ENCODE measurements around the gene ZNF280C. TPM values are rescaled to one million over a fixed set of nuclear protein-coding genes. Genes with fewer than 3 reads are reported as not detected.
"Not testable (repeated sequence)": the region's sequence is repeated elsewhere in the genome, so short reads cannot be mapped to it uniquely, and the experiment has no call there.

ZNF280C gene
- total RNA-seq, 2 donors from 2014 or later: 4.1 to 6.7 TPM

DNA sequence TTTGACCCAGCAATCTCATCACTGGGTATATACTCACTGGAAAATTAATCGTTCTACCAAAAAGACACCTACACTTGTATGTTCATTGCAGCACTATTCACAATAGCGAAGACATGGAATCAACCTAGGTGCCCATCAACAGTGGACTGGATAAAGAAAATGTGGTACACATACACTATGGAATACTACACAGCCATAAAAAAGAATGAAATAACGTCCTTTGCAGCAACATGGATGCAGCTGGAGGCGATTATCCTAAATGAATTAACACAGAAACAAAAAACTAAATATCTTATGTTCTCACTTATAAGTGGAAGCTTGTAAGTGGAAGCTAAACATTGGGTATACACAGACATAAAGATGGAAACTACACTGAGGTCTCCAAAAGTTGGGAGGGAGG, 37.5 kb downstream of the ZNF280C start:
- not testable (repeated sequence) for H3K27me3 Mint-ChIP-seq; H3K9me3 Mint-ChIP-seq; ATAC-seq; DNase-seq (ENCODE audit: low spot score); H3K27ac Mint-ChIP-seq; H3K4me1 Mint-ChIP-seq (ENCODE audit: low read depth in 2 of 2); H3K4me3 Mint-ChIP-seq; H3K36me3 Mint-ChIP-seq

DNA sequence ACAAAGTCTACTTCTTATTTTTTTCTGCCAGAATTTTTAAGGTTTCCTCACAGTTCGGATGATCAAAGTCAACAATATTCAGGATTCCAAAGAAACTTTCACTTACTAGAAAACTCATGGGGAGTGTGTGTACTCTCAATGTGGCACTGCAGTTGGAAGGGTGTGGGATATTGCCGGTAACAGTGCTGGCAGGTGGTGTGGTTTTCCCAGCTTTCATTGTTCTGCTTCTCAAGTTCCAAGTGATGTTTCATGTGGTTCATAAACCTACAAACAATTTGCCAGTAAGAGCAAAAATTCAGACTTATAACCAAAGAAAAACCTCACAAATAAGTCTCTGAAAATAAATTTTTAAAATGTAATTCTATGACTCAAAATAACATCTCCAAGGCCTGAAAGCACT, 39.8 kb downstream of the ZNF280C start:
- DNase-seq (ENCODE audit: low spot score) (no peak), ATAC-seq (no peak)
- no peaks in the 10 kb centered on the region for H3K27me3 Mint-ChIP-seq
- H3K9me3 Mint-ChIP-seq: no peaks in the 10 kb centered on the region
- no peak overlapping the region for H3K27ac Mint-ChIP-seq
- no peak overlapping the region for H3K4me3 Mint-ChIP-seq
- no peaks in the 10 kb centered on the region for H3K36me3 Mint-ChIP-seq
- H3K4me1 Mint-ChIP-seq (ENCODE audit: low read depth in 2 of 2): no peaks in the 10 kb centered on the region

DNA sequence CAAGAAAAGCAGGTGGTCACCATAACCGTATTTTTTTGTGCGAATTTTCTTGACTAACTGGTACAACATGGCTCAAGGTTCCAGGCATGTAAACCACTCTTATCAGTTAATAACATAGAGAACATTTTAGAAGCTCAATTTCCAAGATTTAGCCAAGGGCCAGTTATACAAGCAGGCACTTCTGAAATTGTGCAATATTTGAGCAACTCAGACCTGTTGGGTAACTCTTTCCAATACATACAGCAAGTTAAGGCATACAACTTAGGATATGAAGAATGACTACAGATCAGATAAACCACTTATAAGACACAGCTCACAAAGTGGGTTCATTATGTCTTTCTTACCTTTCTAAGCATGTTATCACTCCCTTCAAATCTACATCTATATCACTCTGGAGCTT, 43.9 kb downstream of the ZNF280C start:
- no peaks in the 10 kb centered on the region for H3K9me3 Mint-ChIP-seq
- peaks cover 0 to 2% of the 10 kb centered on the region in 2 donors for H3K27me3 Mint-ChIP-seq
- no peak overlapping the region for H3K27ac Mint-ChIP-seq
- ATAC-seq: no peak
- H3K36me3 Mint-ChIP-seq: no peaks in the 10 kb centered on the region
- no peaks in the 10 kb centered on the region for H3K4me1 Mint-ChIP-seq (ENCODE audit: low read depth in 2 of 2)
- DNase-seq (ENCODE audit: low spot score): no peak
- H3K4me3 Mint-ChIP-seq: no peak overlapping the region

DNA sequence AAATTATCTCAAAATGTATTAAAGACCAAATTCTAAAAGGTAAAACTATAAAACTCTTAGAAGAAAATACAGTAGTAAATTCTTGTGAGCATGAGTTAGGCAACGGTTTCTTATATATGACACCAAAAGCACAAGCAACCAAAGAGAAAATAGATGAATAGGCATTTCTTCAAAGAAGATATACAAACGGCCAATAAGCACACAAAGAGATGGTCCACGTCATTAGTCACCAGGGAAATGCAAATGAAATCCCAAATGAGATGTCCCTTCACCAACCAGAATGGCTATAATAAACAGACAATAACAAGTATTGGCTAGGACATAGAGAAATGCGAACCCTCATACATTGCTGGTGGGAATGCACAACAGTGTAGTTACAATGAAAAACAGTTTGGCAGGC, 52.4 kb downstream of the ZNF280C start:
- H3K9me3 Mint-ChIP-seq: no peaks in the 10 kb centered on the region
- H3K4me3 Mint-ChIP-seq: no peak overlapping the region
- peaks cover 24% of the 10 kb centered on the region for H3K36me3 Mint-ChIP-seq
- H3K27me3 Mint-ChIP-seq: peaks cover 0 to 11% of the 10 kb centered on the region in 2 donors
- ATAC-seq (no peak), DNase-seq (ENCODE audit: low spot score) (no peak)
- H3K27ac Mint-ChIP-seq: no peak overlapping the region
- peaks cover 2 to 20% of the 10 kb centered on the region in 2 donors for H3K4me1 Mint-ChIP-seq (ENCODE audit: low read depth in 2 of 2)

DNA sequence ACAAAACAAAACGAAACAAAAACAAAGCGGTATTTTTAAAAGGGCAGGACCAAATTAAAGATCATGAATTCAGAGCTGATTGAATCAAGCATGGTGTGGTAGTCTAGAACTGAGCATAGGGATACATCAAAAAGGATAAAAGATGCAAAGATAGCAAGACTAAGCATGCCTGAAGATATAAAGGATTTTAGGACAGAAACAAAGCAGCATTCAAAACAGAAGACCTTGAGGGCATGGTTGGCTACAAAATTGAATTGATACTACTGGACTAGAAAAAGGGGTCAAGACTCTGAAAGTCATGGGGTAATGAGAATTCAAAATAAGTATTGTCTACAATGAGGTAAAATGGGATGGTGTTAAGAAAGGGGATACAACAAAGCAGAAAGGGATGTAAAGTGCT, 55.3 kb downstream of the ZNF280C start:
- peaks cover 0 to 14% of the 10 kb centered on the region in 2 donors for H3K27me3 Mint-ChIP-seq
- H3K4me1 Mint-ChIP-seq (ENCODE audit: low read depth in 2 of 2): peaks cover 2 to 21% of the 10 kb centered on the region in 2 donors
- H3K27ac Mint-ChIP-seq: peak overlapping the region in 1 of 2 donors; percentile 85
- peaks cover 25% of the 10 kb centered on the region for H3K36me3 Mint-ChIP-seq
- no peaks in the 10 kb centered on the region for H3K9me3 Mint-ChIP-seq
- peak overlapping the region; percentile 62 for H3K4me3 Mint-ChIP-seq
- no peak for ATAC-seq
- DNase-seq (ENCODE audit: low spot score): no peak

DNA sequence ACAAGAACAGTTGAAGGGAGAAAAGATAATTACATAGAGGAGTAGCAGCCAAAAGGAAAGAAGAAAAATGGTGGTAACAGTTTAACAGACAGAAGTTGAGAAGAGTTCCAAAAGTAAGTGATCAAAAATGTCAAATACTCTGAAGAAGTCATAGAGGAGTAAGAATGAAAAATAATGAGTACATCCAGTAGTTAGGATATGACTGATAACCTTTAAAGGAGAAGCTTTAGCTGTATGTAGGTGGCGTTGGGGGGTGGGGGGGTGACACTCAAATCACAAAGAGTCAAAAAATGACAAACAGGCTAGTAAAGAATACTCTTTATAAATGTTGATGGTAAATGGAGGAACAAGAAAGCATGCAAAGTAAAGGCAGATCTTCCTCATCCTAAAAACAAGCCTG, 56.3 kb downstream of the ZNF280C start:
- peak overlapping the region in 1 of 2 donors; percentile 85 for H3K27ac Mint-ChIP-seq

DNA sequence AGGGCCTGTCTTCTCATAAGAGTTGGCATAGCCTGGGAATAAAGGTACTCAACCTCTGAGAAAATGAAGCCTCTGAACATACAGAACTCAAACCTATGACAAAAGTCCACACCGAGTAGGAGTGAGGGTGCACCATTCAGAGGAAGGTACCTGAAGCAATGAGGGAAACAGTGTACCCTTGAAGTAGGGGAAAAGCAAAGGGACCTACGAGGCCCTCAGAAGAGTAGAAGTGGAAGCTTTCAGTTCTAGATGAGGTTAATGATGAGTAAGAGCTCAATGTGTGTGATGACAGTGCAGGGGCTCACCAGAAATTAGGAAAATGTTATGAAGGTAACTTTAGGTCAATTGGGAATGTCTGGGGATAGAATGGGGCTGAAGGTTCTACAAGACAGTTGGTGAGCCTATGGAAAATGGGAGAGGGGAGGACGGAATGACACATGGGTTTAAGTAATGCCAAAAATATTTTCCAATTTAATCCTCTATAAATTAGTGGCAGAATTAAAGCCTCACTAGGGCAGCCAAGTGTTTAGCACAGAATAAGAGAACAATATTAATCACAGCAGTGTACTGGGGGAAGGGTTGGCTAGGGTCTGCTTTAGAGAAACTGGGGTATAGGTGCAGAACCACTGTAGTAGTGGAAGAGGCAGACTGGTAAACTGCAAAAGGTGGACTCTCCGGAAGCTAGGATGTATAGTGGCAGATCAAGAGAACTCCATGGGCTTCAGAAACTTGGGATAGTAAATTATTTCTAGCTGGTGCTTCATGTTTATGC, 57.1 kb downstream of the ZNF280C start:
- peak overlapping the region in 1 of 2 donors; percentile 85 for H3K27ac Mint-ChIP-seq

More for the DNA sequence above, 56.3 kb downstream of the ZNF280C start:
- H3K9me3 Mint-ChIP-seq: no peaks in the 10 kb centered on the region
- peak in 1 of 2 donors; percentile 73 for ATAC-seq
- H3K27me3 Mint-ChIP-seq: peaks cover 0 to 14% of the 10 kb centered on the region in 2 donors
- DNase-seq (ENCODE audit: low spot score): no peak
- peaks cover 25% of the 10 kb centered on the region for H3K36me3 Mint-ChIP-seq
- H3K4me1 Mint-ChIP-seq (ENCODE audit: low read depth in 2 of 2): peaks cover 2 to 21% of the 10 kb centered on the region in 2 donors
- H3K4me3 Mint-ChIP-seq: peak overlapping the region; percentile 62

DNA sequence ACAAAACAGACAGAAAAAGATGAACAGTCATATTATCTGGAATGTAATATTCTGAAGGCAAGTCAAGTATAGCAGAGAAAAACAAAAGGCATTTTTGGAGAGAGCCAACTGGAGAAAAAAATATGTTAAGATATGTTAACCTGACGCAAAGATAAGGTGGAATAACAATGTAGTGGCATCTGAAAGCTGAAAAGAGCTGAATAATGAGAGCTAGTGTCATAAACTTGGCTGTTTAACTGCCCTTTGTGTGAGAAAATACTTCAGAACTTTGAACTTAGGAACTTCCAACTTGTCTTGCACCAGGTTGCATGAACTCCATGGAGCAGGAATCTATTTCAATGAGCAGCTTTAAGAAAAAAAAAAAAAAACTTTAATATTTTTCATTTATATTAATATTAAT, 64.1 kb downstream of the ZNF280C start:
- no peaks in the 10 kb centered on the region for H3K9me3 Mint-ChIP-seq
- ATAC-seq (no peak), DNase-seq (ENCODE audit: low spot score) (no peak)
- H3K36me3 Mint-ChIP-seq: peaks cover 6% of the 10 kb centered on the region
- peaks cover 0 to 9% of the 10 kb centered on the region in 2 donors for H3K27me3 Mint-ChIP-seq
- H3K27ac Mint-ChIP-seq: no peak overlapping the region
- H3K4me1 Mint-ChIP-seq (ENCODE audit: low read depth in 2 of 2): no peaks in the 10 kb centered on the region
- H3K4me3 Mint-ChIP-seq: no peak overlapping the region

More for the DNA sequence above, 57.1 kb downstream of the ZNF280C start:
- Mint-ChIP-seq H3K9me3 (no peaks in the 10 kb centered on the region), H3K4me3 (peak overlapping the region; percentile 62), H3K4me1 (ENCODE audit: low read depth in 2 of 2) (peaks cover 2 to 21% of the 10 kb centered on the region in 2 donors), H3K36me3 (peaks cover 25% of the 10 kb centered on the region), H3K27me3 (peaks cover 0 to 14% of the 10 kb centered on the region in 2 donors)
- ATAC-seq (peak in 1 of 2 donors; percentile 60), DNase-seq (ENCODE audit: low spot score) (no peak)

DNA sequence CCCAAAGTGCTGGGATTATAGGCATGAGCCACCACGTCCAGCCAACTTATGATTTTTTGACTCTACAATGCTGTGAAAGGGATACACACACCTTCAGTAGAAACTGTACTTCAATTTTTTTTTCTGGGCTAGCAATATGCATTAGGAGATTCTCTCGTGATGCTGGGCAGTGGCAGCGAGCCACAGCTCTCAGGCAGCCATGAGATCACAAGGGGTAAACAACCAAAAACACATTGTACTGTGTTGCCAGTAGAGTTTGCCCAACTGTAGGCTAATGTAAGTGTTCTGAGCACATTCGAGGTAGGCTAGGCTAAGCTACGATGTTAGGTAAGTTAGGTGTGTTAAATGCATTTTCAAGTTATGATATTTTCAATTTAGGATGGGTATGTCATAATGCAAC, 71.2 kb downstream of the ZNF280C start:
- Mint-ChIP-seq H3K4me1 (ENCODE audit: low read depth in 2 of 2) (peaks cover 0 to under 1% of the 10 kb centered on the region in 2 donors), H3K27ac (no peak overlapping the region), H3K36me3 (no peaks in the 10 kb centered on the region), H3K9me3 (no peaks in the 10 kb centered on the region), H3K4me3 (no peak overlapping the region), H3K27me3 (peaks cover 0 to 14% of the 10 kb centered on the region in 2 donors)
- DNase-seq (ENCODE audit: low spot score): no peak
- ATAC-seq: no peak

DNA sequence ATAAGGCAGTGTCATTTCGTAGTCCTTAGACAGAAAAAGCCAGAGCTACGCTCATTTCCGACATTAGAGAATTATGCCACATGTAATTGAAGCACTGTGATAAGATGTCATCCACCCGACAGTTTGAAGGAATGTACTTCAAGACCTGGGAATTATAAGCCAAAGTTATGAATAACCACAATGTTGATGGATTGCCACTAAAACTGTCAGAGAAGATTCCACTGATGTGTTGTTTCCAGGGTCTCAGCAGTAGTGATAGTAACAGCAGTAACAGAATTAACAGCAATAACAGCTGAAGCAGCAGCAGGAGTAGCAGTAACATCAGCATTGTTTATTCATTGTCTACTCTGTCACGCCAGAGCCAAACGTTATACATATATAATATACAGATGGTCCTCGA, 72.2 kb downstream of the ZNF280C start:
- DNase-seq (ENCODE audit: low spot score) (no peak), ATAC-seq (no peak)
- H3K27ac Mint-ChIP-seq: no peak overlapping the region
- H3K27me3 Mint-ChIP-seq: peaks cover 0 to 16% of the 10 kb centered on the region in 2 donors
- no peaks in the 10 kb centered on the region for H3K36me3 Mint-ChIP-seq
- H3K9me3 Mint-ChIP-seq: no peaks in the 10 kb centered on the region
- H3K4me1 Mint-ChIP-seq (ENCODE audit: low read depth in 2 of 2): peaks cover 0 to 4% of the 10 kb centered on the region in 2 donors
- no peak overlapping the region for H3K4me3 Mint-ChIP-seq

DNA sequence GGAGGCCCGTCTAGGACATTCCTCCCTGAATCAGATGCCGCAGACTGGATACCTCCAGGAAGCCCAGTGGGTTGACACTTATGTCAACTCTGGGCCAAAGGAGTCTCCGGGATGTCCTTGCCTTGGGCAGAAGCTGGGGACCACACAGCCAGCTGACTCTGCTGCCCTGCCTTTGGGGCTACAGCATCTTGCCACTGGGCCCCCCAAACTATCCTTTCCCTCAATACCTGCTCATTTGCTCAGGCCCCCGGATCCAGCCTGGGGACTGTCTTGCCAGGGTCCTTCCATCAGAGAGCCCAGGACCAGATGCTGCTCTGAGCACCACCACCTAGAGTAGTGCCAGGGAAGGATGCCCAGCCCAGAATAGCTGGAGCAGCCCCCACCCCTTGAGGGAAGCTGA, 77.9 kb downstream of the ZNF280C start:
- no peaks in the 10 kb centered on the region for H3K9me3 Mint-ChIP-seq
- ATAC-seq (no peak), DNase-seq (ENCODE audit: low spot score) (no peak)
- no peak overlapping the region for H3K4me3 Mint-ChIP-seq
- peaks cover 0 to 7% of the 10 kb centered on the region in 2 donors for H3K27me3 Mint-ChIP-seq
- no peak overlapping the region for H3K27ac Mint-ChIP-seq
- no peaks in the 10 kb centered on the region for H3K36me3 Mint-ChIP-seq
- H3K4me1 Mint-ChIP-seq (ENCODE audit: low read depth in 2 of 2): peaks cover 0 to 7% of the 10 kb centered on the region in 2 donors

DNA sequence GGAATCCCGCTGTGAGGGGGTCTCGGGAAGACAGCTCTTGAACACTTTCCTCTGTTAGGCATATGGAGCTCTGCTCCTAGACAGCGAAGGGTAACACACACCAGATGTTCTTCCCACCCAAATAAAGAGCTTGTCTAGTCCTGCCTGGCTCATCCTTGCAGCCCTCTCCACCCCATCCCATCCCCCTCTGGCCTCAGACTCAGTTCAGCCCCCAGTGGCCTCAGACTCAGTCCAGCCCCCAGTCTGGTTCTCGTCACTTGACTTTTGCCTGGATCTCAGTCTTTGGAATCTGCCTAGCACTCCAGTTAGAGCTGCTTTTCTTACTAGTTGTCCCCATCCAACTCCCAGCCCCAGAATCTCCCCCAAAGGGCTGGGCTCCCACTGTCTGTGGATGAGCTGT, 82.0 kb downstream of the ZNF280C start:
- DNase-seq (ENCODE audit: low spot score) (no peak), ATAC-seq (no peak)
- Mint-ChIP-seq H3K27me3 (peaks cover 0 to 3% of the 10 kb centered on the region in 2 donors), H3K27ac (peak overlapping the region in 1 of 2 donors; percentile 23), H3K4me1 (ENCODE audit: low read depth in 2 of 2) (peaks cover 10 to 18% of the 10 kb centered on the region in 2 donors), H3K4me3 (no peak overlapping the region), H3K36me3 (no peaks in the 10 kb centered on the region), H3K9me3 (no peaks in the 10 kb centered on the region)

DNA sequence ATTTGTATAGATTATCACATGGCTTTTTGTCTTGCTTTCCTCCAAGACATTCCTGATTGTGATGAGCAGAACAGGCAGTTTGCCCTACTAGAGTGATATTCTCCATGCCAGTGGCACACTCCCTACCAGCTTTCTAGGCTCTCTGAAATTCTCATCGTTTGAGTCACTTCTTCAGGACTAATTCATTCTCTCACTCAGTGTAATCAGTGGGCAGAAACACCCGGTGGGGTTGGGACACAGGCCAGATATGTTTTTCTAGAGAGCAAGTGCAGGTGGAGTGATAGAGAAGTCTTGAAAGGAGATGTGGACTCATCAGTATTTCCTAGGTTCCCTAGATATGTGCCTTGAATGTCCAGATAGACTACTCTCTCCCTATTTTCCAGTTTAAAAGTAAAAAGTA, 83.8 kb downstream of the ZNF280C start:
- no peak overlapping the region for H3K27ac Mint-ChIP-seq

DNA sequence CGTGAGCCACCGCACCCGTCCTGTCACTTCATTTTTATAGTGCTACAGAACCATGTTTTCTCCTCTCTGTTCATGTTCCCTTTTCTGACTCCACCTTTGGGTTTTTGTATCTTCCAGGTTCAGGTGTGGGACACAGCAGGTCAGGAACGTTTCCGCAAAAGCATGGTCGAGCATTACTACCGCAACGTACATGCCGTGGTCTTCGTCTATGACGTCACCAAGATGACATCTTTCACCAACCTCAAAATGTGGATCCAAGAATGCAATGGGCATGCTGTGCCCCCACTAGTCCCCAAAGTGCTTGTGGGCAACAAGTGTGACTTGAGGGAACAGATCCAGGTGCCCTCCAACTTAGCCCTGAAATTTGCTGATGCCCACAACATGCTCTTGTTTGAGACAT, 84.5 kb downstream of the ZNF280C start:
- no peaks in the 10 kb centered on the region for H3K9me3 Mint-ChIP-seq
- peak overlapping the region; percentile 72 to 82 for H3K27ac Mint-ChIP-seq
- H3K4me3 Mint-ChIP-seq: peak overlapping the region; percentile 61
- peaks cover 0 to 8% of the 10 kb centered on the region in 2 donors for H3K27me3 Mint-ChIP-seq
- ATAC-seq (no peak), DNase-seq (ENCODE audit: low spot score) (no peak)
- peaks cover 18 to 26% of the 10 kb centered on the region in 2 donors for H3K4me1 Mint-ChIP-seq (ENCODE audit: low read depth in 2 of 2)
- H3K36me3 Mint-ChIP-seq: peaks cover 5% of the 10 kb centered on the region

More for the DNA sequence above, 83.8 kb downstream of the ZNF280C start:
- Mint-ChIP-seq H3K4me3 (no peak overlapping the region), H3K36me3 (peaks cover 1% of the 10 kb centered on the region), H3K27me3 (peaks cover 0 to 5% of the 10 kb centered on the region in 2 donors), H3K4me1 (ENCODE audit: low read depth in 2 of 2) (peaks cover 12 to 20% of the 10 kb centered on the region in 2 donors), H3K9me3 (no peaks in the 10 kb centered on the region)
- ATAC-seq (no peak), DNase-seq (ENCODE audit: low spot score) (no peak)
